Measurements from ENCODE around the gene SLC41A2.

SLC41A2 gene

GRCh38 chr12:104963757-104964156 lies 5.7 kb upstream of the SLC41A2 start:
- no peaks in the 10 kb centered on the region for H4K20me1 ChIP-seq (ENCODE audit: insufficient read depth, low read length)
- no peaks in the 10 kb centered on the region for H3K79me2 ChIP-seq (ENCODE audit: low read length)
- H2AFZ ChIP-seq (ENCODE audit: low read depth, low read length), result no peak overlapping the region
- peaks cover 10% of the 10 kb centered on the region for H3K36me3 ChIP-seq (replicated peaks; ENCODE audit: low read depth, low read length)
- H3K4me1 ChIP-seq (ENCODE audit: low read length), result peaks cover 39% of the 10 kb centered on the region
- H3K9ac ChIP-seq (ENCODE audit: low read length), result no peak overlapping the region
- H3K27me3 ChIP-seq (ENCODE audit: low read depth, low read length), result 0 out of 2 replicates have a peak, but pooled peaks cover 10% of the 10 kb centered on the region
- H3K27ac ChIP-seq (ENCODE audit: low read length), result no peak overlapping the region
- H3K9me3 ChIP-seq (ENCODE audit: insufficient read depth, low read length), result peaks cover 9% of the 10 kb centered on the region; the same call in 1 of the 2 replicates
- H3K4me3 ChIP-seq (ENCODE audit: low read length), result no peak overlapping the region
- TF ChIP-seq CTCF (IDR thresholded peaks at IDR 0.05; ENCODE audit: low read depth, low read length) (no peak), EZH2phosphoT487 (IDR thresholded peaks at IDR 0.05; ENCODE audit: low read depth) (no peak)
- H3K4me2 ChIP-seq (ENCODE audit: low read length), result no peak overlapping the region

GRCh38 chr12:104960464-104960863 lies 2.4 kb upstream of the SLC41A2 start:
- Histone ChIP-seq H3K4me2 (ENCODE audit: low read length) (peak overlapping the region; percentile 85), H4K20me1 (ENCODE audit: insufficient read depth, low read length) (peaks cover 3% of the 10 kb centered on the region; the same call in 1 of the 2 replicates), H3K79me2 (ENCODE audit: low read length) (peaks cover 26% of the 10 kb centered on the region), H3K9me3 (ENCODE audit: insufficient read depth, low read length) (peaks cover 1% of the 10 kb centered on the region; the same call in 1 of the 2 replicates), H3K27me3 (ENCODE audit: low read depth, low read length) (0 out of 2 replicates have a peak, but pooled peaks cover 9% of the 10 kb centered on the region), H3K4me3 (ENCODE audit: low read length) (peak overlapping the region; percentile 87; the same call in 1 of the 2 replicates), H3K36me3 (replicated peaks; ENCODE audit: low read depth, low read length) (peaks cover 6% of the 10 kb centered on the region), H2AFZ (ENCODE audit: low read depth, low read length) (no peak overlapping the region), H3K27ac (ENCODE audit: low read length) (peak overlapping the region; percentile 87), H3K9ac (ENCODE audit: low read length) (no peak overlapping the region; the same call in 1 of the 2 replicates), H3K4me1 (ENCODE audit: low read length) (peaks cover 22% of the 10 kb centered on the region)
- TF ChIP-seq EZH2phosphoT487 (IDR thresholded peaks at IDR 0.05; ENCODE audit: low read depth) (no peak), CTCF (IDR thresholded peaks at IDR 0.05; ENCODE audit: low read depth, low read length) (no peak)

GRCh38 chr12:104959335-104959841 lies 1.3 kb upstream of the SLC41A2 start:
- Histone ChIP-seq H3K9ac (ENCODE audit: low read length) (peak overlapping the region; percentile 91), H4K20me1 (ENCODE audit: insufficient read depth, low read length) (peaks cover 4% of the 10 kb centered on the region; the same call in 1 of the 2 replicates), H3K27me3 (ENCODE audit: low read depth, low read length) (0 out of 2 replicates have a peak, but pooled peaks cover under 1% of the 10 kb centered on the region), H3K4me3 (ENCODE audit: low read length) (peak overlapping the region; percentile 87), H3K36me3 (replicated peaks; ENCODE audit: low read depth, low read length) (peaks cover 6% of the 10 kb centered on the region), H3K79me2 (ENCODE audit: low read length) (peaks cover 37% of the 10 kb centered on the region), H3K27ac (ENCODE audit: low read length) (peak overlapping the region; percentile 87), H3K4me1 (ENCODE audit: low read length) (peaks cover 24% of the 10 kb centered on the region), H2AFZ (ENCODE audit: low read depth, low read length) (peak overlapping the region; percentile 58), H3K4me2 (ENCODE audit: low read length) (peak overlapping the region; percentile 85), H3K9me3 (ENCODE audit: insufficient read depth, low read length) (no peaks in the 10 kb centered on the region)
- TF ChIP-seq CTCF (IDR thresholded peaks at IDR 0.05; ENCODE audit: low read depth, low read length) (no peak), EZH2phosphoT487 (IDR thresholded peaks at IDR 0.05; ENCODE audit: low read depth) (no peak)

GRCh38 chr12:104958805-104959334 lies 780 bp upstream of the SLC41A2 start:
- peak overlapping the region; percentile 87 for H3K4me3 ChIP-seq (ENCODE audit: low read length)
- TF ChIP-seq EZH2phosphoT487 (IDR thresholded peaks at IDR 0.05; ENCODE audit: low read depth) (no peak), CTCF (IDR thresholded peaks at IDR 0.05; ENCODE audit: low read depth, low read length) (peak; percentile 48)
- H3K4me1 ChIP-seq (ENCODE audit: low read length), result peaks cover 29% of the 10 kb centered on the region
- H3K27ac ChIP-seq (ENCODE audit: low read length), result peak overlapping the region; percentile 87
- peak overlapping the region; percentile 73; the same call in 1 of the 2 replicates for H2AFZ ChIP-seq (ENCODE audit: low read depth, low read length)
- H3K36me3 ChIP-seq (replicated peaks; ENCODE audit: low read depth, low read length), result peaks cover 6% of the 10 kb centered on the region
- peaks cover 42% of the 10 kb centered on the region for H3K79me2 ChIP-seq (ENCODE audit: low read length)
- peak overlapping the region; percentile 91 for H3K9ac ChIP-seq (ENCODE audit: low read length)
- H3K27me3 ChIP-seq (ENCODE audit: low read depth, low read length), result no peaks in the 10 kb centered on the region
- H3K9me3 ChIP-seq (ENCODE audit: insufficient read depth, low read length), result no peaks in the 10 kb centered on the region
- H4K20me1 ChIP-seq (ENCODE audit: insufficient read depth, low read length), result peaks cover 10% of the 10 kb centered on the region; the same call in 1 of the 2 replicates
- H3K4me2 ChIP-seq (ENCODE audit: low read length), result peak overlapping the region; percentile 85

Measured in OCI-LY3 (cell line).